Measurements from ENCODE around the gene TMEM117. TPM values are rescaled to one million over a fixed set of nuclear protein-coding genes. Genes with fewer than 3 reads are reported as not detected.

Gene TMEM117
- polyA plus RNA-seq, 1 donor (not counting 4 experiments of a cell fraction or from before 2014, with no cell fraction given) = 8.5 TPM

- no peak for DNase-seq (ENCODE audit: low read depth, low spot score)
- no peak overlapping the region for H3K27ac ChIP-seq (ENCODE audit: control insufficient read depth, insufficient read depth, low read length)
- no peak overlapping the region for H3K9ac ChIP-seq (ENCODE audit: control insufficient read depth, extremely low read depth, insufficient read depth, low read length)
- no peaks in the 10 kb centered on the region for H3K4me1 ChIP-seq (ENCODE audit: control insufficient read depth, extremely low read depth, insufficient read depth, low read length)
- H3K27me3 ChIP-seq (ENCODE audit: control insufficient read depth, extremely low read depth, insufficient read depth, low read length) = no peaks in the 10 kb centered on the region
- H3K4me2 ChIP-seq (ENCODE audit: control insufficient read depth, extremely low read depth, insufficient read depth, low read depth, low read length) = no peak overlapping the region
- no peaks in the 10 kb centered on the region for H3K36me3 ChIP-seq (ENCODE audit: control insufficient read depth in 2 of 2, extremely low read depth in 1 of 2, insufficient read depth in 2 of 2, low read length in 2 of 2)
- H2AFZ ChIP-seq (ENCODE audit: control insufficient read depth, low read length) = no peak overlapping the region
- no peaks in the 10 kb centered on the region for H3K9me1 ChIP-seq (ENCODE audit: control insufficient read depth, extremely low read depth, insufficient read depth, low read length)
- no peak for TF ChIP-seq EZH2 (IDR thresholded peaks at IDR 0.05; ENCODE audit: low read length)
- TF ChIP-seq, protein P1, sequence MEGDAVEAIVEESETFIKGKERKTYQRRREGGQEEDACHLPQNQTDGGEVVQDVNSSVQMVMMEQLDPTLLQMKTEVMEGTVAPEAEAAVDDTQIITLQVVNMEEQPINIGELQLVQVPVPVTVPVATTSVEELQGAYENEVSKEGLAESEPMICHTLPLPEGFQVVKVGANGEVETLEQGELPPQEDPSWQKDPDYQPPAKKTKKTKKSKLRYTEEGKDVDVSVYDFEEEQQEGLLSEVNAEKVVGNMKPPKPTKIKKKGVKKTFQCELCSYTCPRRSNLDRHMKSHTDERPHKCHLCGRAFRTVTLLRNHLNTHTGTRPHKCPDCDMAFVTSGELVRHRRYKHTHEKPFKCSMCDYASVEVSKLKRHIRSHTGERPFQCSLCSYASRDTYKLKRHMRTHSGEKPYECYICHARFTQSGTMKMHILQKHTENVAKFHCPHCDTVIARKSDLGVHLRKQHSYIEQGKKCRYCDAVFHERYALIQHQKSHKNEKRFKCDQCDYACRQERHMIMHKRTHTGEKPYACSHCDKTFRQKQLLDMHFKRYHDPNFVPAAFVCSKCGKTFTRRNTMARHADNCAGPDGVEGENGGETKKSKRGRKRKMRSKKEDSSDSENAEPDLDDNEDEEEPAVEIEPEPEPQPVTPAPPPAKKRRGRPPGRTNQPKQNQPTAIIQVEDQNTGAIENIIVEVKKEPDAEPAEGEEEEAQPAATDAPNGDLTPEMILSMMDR (optimal IDR thresholded peaks at IDR 0.05 in 1 of 3, IDR thresholded peaks at IDR 0.05 in 1 of 3, conservative IDR thresholded peaks at IDR 0.05 in 1 of 3; ENCODE audit: extremely low read depth in 1 of 3, insufficient read depth in 2 of 3, low read length in 3 of 3) = no peak
- dilution Hi-C loops (cut with MboI; ENCODE audit: extremely low pct_ligation_motif_present, low sequenced_read_pairs) = no loop called here
- H3K4me3 ChIP-seq (ENCODE audit: control insufficient read depth in 2 of 3, extremely low read depth in 1 of 3, insufficient read depth in 2 of 3, low read depth in 1 of 3, low read length in 3 of 3) = no peak overlapping the region
- H3K79me2 ChIP-seq (ENCODE audit: control insufficient read depth, insufficient read depth, low read length) = no peaks in the 10 kb centered on the region
- H3K9me3 ChIP-seq (ENCODE audit: control insufficient read depth, low read depth, low read length) = no peaks in the 10 kb centered on the region
- H4K20me1 ChIP-seq (ENCODE audit: control insufficient read depth, extremely low read depth, insufficient read depth, low read length) = no peaks in the 10 kb centered on the region
- no peak for FAIRE-seq
Observed at GRCh38 chr12:44313188-44313587, 477.3 kb downstream of the TMEM117 start.

DNA sequence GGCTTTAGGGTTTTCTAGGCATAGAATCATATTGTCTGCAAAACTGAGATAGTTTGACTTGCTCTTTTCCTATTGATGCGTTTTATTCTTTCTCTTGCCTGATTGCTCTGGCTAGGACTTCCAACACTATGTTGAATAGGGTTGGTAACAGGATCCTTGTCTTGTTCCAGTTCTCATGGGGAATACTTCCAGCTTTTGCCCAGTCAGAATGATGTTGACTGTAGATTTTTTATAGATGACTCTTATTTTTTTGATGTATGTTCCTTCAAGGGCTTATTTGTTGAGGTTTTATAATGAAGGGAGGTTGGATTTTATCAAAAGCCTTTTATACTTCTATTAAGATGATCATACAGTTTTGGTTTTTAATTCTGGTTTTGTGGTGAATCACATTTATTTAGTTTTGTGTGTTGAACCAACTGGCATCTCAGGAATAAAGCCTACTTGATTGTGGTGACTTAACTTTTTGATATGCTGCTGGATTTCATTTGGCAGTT lies 478.2 kb downstream of the TMEM117 start:
- Histone ChIP-seq H3K9ac (ENCODE audit: control insufficient read depth, extremely low read depth, insufficient read depth, low read length) (no peak overlapping the region), H3K9me3 (ENCODE audit: control insufficient read depth, low read depth, low read length) (no peaks in the 10 kb centered on the region), H3K36me3 (ENCODE audit: control insufficient read depth in 2 of 2, extremely low read depth in 1 of 2, insufficient read depth in 2 of 2, low read length in 2 of 2) (no peaks in the 10 kb centered on the region), H3K4me3 (ENCODE audit: control insufficient read depth in 2 of 3, extremely low read depth in 1 of 3, insufficient read depth in 2 of 3, low read depth in 1 of 3, low read length in 3 of 3) (no peak overlapping the region), H3K27me3 (ENCODE audit: control insufficient read depth, extremely low read depth, insufficient read depth, low read length) (no peaks in the 10 kb centered on the region), H3K4me2 (ENCODE audit: control insufficient read depth, extremely low read depth, insufficient read depth, low read depth, low read length) (no peak overlapping the region), H3K79me2 (ENCODE audit: control insufficient read depth, insufficient read depth, low read length) (no peaks in the 10 kb centered on the region), H3K4me1 (ENCODE audit: control insufficient read depth, extremely low read depth, insufficient read depth, low read length) (peaks cover 3% of the 10 kb centered on the region), H3K9me1 (ENCODE audit: control insufficient read depth, extremely low read depth, insufficient read depth, low read length) (no peaks in the 10 kb centered on the region), H4K20me1 (ENCODE audit: control insufficient read depth, extremely low read depth, insufficient read depth, low read length) (no peaks in the 10 kb centered on the region), H3K27ac (ENCODE audit: control insufficient read depth, insufficient read depth, low read length) (no peak overlapping the region), H2AFZ (ENCODE audit: control insufficient read depth, low read length) (no peak overlapping the region)
- TF ChIP-seq, protein P1 (optimal IDR thresholded peaks at IDR 0.05 in 1 of 3, IDR thresholded peaks at IDR 0.05 in 1 of 3, conservative IDR thresholded peaks at IDR 0.05 in 1 of 3; ENCODE audit: extremely low read depth in 1 of 3, insufficient read depth in 2 of 3, low read length in 3 of 3) = no peak
- no peak for TF ChIP-seq EZH2 (IDR thresholded peaks at IDR 0.05; ENCODE audit: low read length)
- dilution Hi-C loops (cut with MboI; ENCODE audit: extremely low pct_ligation_motif_present, low sequenced_read_pairs) = no loop called here
- no peak for FAIRE-seq
- no peak for DNase-seq (ENCODE audit: low read depth, low spot score)

Measured in keratinocyte (primary cell).